SK-N-SH (cell line): ENCODE data around the gene PPP2R5E. TPM values are rescaled to one million over a fixed set of nuclear protein-coding genes. Genes with fewer than 3 reads are reported as not detected.

Source experiments
- CTCF ChIA-PET: fragments of 300-600, 350-600 bp; formaldehyde crosslinking; extraction: SDS; loops from one replicate; lab custom pipeline; 2021; lab: Yijun Ruan, JAX
- POLR2A ChIA-PET: fragments of 350-600 bp; sonication (Branson Sonifier 250); formaldehyde crosslinking; extraction: SDS; loops from one replicate; lab custom pipeline; 2020; ENCODE audit warnings: antibody characterized with exemption, inconsistent platforms; lab: Yijun Ruan, JAX
- DNase-seq: peaks from one replicate; pipeline ENCODE4 v3.0.0; 2012
- H2AFZ ChIP-seq: fragments of 200-600 bp; sonication (generic); 2 replicates; pipeline ENCODE4 v1.8.1; 2016; ENCODE audit warnings: antibody characterized with exemption, mild to moderate bottlenecking, low read depth
- H3F3A ChIP-seq: fragments of 200-600 bp; sonication (generic); replicated peaks from 2 replicates; pipeline ENCODE3; 2016; ENCODE audit warnings: antibody characterized with exemption, mild to moderate bottlenecking; ENCODE audit not compliant: insufficient read depth
- H3K27ac ChIP-seq, 2 experiments: fragments of 200-500 bp in 1 of 2; fragments of 200-600 bp in 1 of 2; sonication (Bioruptor generic) in 1 of 2; sonication (generic), shearing (Covaris generic) in 1 of 2; 2 replicates each; pipeline versions ENCODE4 v1.5.1 to v1.6.1; 2014 to 2016; ENCODE audit warnings: low read depth in 2 of 2, inconsistent platforms in 1 of 2, low read length in 1 of 2, mild to moderate bottlenecking in 1 of 2, mixed read lengths in 1 of 2
- H3K27me3 ChIP-seq: fragments of 200-600 bp; sonication (generic), shearing (Covaris generic); 2 replicates; pipeline ENCODE4 v1.6.1; 2016; ENCODE audit warnings: mixed run types; ENCODE audit not compliant: insufficient read depth
- H3K36me3 ChIP-seq, 2 experiments: fragments of 200-500 bp in 1 of 2; fragments of 200-600 bp in 1 of 2; sonication (Bioruptor generic) in 1 of 2; sonication (generic) in 1 of 2; replicated peaks in 1 of 2; 2 replicates each; pipeline versions ENCODE3 to v1.5.1; 2014 to 2016; ENCODE audit warnings: low read length in 1 of 2, mild to moderate bottlenecking in 1 of 2; ENCODE audit not compliant: insufficient read depth in 2 of 2, control insufficient read depth in 1 of 2
- H3K4me1 ChIP-seq, 2 experiments: fragments of 200-500 bp in 1 of 2; fragments of 200-600 bp in 1 of 2; sonication (Bioruptor generic) in 1 of 2; sonication (generic), shearing (Covaris generic) in 1 of 2; 2 replicates each; pipeline versions ENCODE4 v1.5.1 to v1.6.1; 2014 to 2016; ENCODE audit warnings: low read depth in 1 of 2, low read length in 1 of 2, mixed run types in 1 of 2; ENCODE audit not compliant: insufficient read depth in 2 of 2, control insufficient read depth in 1 of 2
- H3K4me2 ChIP-seq: fragments of 200-600 bp; sonication (generic), shearing (Covaris generic); 2 replicates; pipeline ENCODE4 v1.6.1; 2017; ENCODE audit warnings: mixed run types
- H3K4me3 ChIP-seq, 2 experiments: fragments of 200-500 bp in 1 of 2; fragments of 200-600 bp in 1 of 2; sonication (Bioruptor generic) in 1 of 2; sonication (generic), shearing (Covaris generic) in 1 of 2; 2 replicates each; pipeline versions ENCODE4 v1.5.1 to v1.8.1; 2014 to 2016; ENCODE audit warnings: low read depth in 2 of 2, inconsistent platforms in 1 of 2, low read length in 1 of 2, mild to moderate bottlenecking in 1 of 2, mixed read lengths in 1 of 2, moderate library complexity in 1 of 2
- H3K79me2 ChIP-seq: fragments of 200-600 bp; sonication (generic); 2 replicates; pipeline ENCODE4 v1.8.1; 2017; ENCODE audit warnings: mild to moderate bottlenecking; ENCODE audit not compliant: insufficient read depth
- H3K9ac ChIP-seq: fragments of 200-600 bp; sonication (generic); 2 replicates; pipeline ENCODE4 v1.6.1; 2017; ENCODE audit warnings: mixed run types
- H3K9me2 ChIP-seq: fragments of 200-600 bp; sonication (generic); 2 replicates; pipeline ENCODE4 v1.6.1; 2017; ENCODE audit warnings: mixed run types
- H3K9me3 ChIP-seq: fragments of 200-600 bp; sonication (generic); 2 replicates; pipeline ENCODE4 v1.6.1; 2017; ENCODE audit warnings: mixed run types, mild to moderate bottlenecking, moderate library complexity
- H4K20me1 ChIP-seq: fragments of 200-600 bp; sonication (generic); 2 replicates; pipeline ENCODE4 v1.6.1; 2017; ENCODE audit warnings: mild to moderate bottlenecking, mixed run types; ENCODE audit not compliant: insufficient read depth
- CTCF ChIP-seq: fragments of 200-600 bp; sonication (generic); IDR thresholded peaks from 2 replicates; pipeline ENCODE4 v1.6.1; 2017; ENCODE audit warnings: antibody characterized with exemption, mild to moderate bottlenecking, moderate library complexity
- ELF1 ChIP-seq: IDR thresholded peaks from 2 replicates; pipeline ENCODE4 v1.4.0; 2012
- EP300 ChIP-seq, 2 experiments: IDR thresholded peaks; 2 replicates each; pipeline versions ENCODE4 v1.4.0 to v1.6.1; 2012; ENCODE audit warnings: borderline replicate concordance in 1 of 2, low read depth in 1 of 2, low read length in 1 of 2
- FOSL2 ChIP-seq: IDR thresholded peaks from 2 replicates; pipeline ENCODE4 v1.4.0; 2012; ENCODE audit warnings: low read depth, mild to moderate bottlenecking, moderate library complexity, borderline replicate concordance
- FOXJ3 ChIP-seq: sonication (generic); formaldehyde crosslinking; IDR thresholded peaks from 2 replicates; pipeline ENCODE4 v1.5.1; 2020; ENCODE audit warnings: mild to moderate bottlenecking, missing genetic modification reagents
- GABPA ChIP-seq: IDR thresholded peaks from 2 replicates; pipeline ENCODE4 v1.4.0; 2012; ENCODE audit warnings: low read depth, mild to moderate bottlenecking
- GATA2 ChIP-seq: sonication (generic); formaldehyde crosslinking; IDR thresholded peaks from 2 replicates; pipeline ENCODE4 v1.5.0; 2020; ENCODE audit warnings: mild to moderate bottlenecking, missing genetic modification reagents
- JUND ChIP-seq: IDR thresholded peaks from 2 replicates; pipeline ENCODE4 v1.4.0; 2012
- MXI1 ChIP-seq: IDR thresholded peaks from 2 replicates; pipeline ENCODE4 v1.6.1; 2012; ENCODE audit warnings: mild to moderate bottlenecking, low read depth, low read length, improper control_type of control experiment
- POLR2AphosphoS5 ChIP-seq: IDR thresholded peaks from 2 replicates; pipeline ENCODE4 v1.6.1; 2012; ENCODE audit warnings: low read depth, low read length
- RCOR1 ChIP-seq: fragments of 150-350 bp; IDR thresholded peaks from 2 replicates; pipeline ENCODE4 v1.6.1; 2017; ENCODE audit warnings: antibody characterized with exemption, low read length
- RFX5 ChIP-seq: IDR thresholded peaks from 2 replicates; pipeline ENCODE4 v1.6.1; 2012; ENCODE audit warnings: mild to moderate bottlenecking, improper control_type of control experiment, low read length
- YY1 ChIP-seq: IDR thresholded peaks from 2 replicates; pipeline ENCODE4 v1.4.0; 2012; ENCODE audit warnings: low read depth, mild to moderate bottlenecking
- WGBS: methylation state at CpG from one replicate; pipeline ENCODE4 v1.1.6; 2017; ENCODE audit warnings: low lambda C conversion rate; 5-methylcytosine and 5-hydroxymethylcytosine counted together
- polyA plus RNA-seq, 3 experiments: library from polyadenylated mRNA; depleted of rRNA; stranded (reverse); fragments of >200 nt; gene quantifications; 2 replicates each; pipeline ENCODE4 v1.2.3, GENCODE V29; 2012
- TF ChIP-seq, protein P1 (sequence below): IDR thresholded peaks from 2 replicates; pipeline ENCODE4 v1.4.0; 2012; ENCODE audit warnings: low read depth
- TF ChIP-seq, protein P2 (sequence below): IDR thresholded peaks from 2 replicates; pipeline ENCODE4; 2012
- TF ChIP-seq, protein P3 (sequence below): IDR thresholded peaks from 2 replicates; pipeline ENCODE4 v1.4.0; 2012; ENCODE audit warnings: low read depth, borderline replicate concordance

PPP2R5E gene
- polyA plus RNA-seq, 1 of the 3 experiments (the other 2 are of a cell fraction) = 4.4 TPM

DNA sequence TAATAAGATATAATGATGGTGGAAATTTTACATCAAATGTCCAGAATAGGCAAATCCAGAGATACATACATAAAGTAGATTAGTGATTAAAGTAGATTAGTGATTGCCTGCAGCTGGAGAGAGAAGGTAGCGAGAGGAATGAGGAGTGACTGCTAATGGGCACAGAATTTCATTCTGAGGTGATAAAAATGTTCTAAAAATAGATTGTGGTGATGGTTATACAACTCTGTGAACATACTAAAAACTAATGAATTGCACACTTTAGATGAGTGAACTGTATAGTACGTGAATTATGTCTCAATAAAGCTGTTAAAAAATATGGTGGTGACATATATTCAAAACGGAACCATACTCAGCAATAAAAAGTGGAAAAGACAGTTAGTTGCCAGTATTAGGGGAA, 41.7 kb downstream of the PPP2R5E start:
- Histone ChIP-seq H3K36me3 (peaks cover 0 to under 1% of the 10 kb centered on the region in 2 experiments), H3F3A (peaks cover 3% of the 10 kb centered on the region), H3K9ac (no peak overlapping the region), H4K20me1 (peaks cover 45% of the 10 kb centered on the region), H3K27ac (no peak overlapping the region), H3K4me2 (no peak overlapping the region), H3K9me2 (no peaks in the 10 kb centered on the region)
- WGBS = 86% methylated on average over 3 of the region's 3 CpGs
- no peak for TF ChIP-seq RCOR1
- TF ChIP-seq GABPA = no peak
- no peak for TF ChIP-seq EP300 (IDR thresholded peaks at IDR 0.05; ENCODE audit: borderline replicate concordance in 1 of 2, low read depth in 1 of 2, low read length in 1 of 2)
- TF ChIP-seq, protein P1, sequence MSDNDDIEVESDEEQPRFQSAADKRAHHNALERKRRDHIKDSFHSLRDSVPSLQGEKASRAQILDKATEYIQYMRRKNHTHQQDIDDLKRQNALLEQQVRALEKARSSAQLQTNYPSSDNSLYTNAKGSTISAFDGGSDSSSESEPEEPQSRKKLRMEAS = no peak
- TF ChIP-seq FOSL2 = no peak
- no peak for TF ChIP-seq POLR2AphosphoS5
- TF ChIP-seq, protein P2, sequence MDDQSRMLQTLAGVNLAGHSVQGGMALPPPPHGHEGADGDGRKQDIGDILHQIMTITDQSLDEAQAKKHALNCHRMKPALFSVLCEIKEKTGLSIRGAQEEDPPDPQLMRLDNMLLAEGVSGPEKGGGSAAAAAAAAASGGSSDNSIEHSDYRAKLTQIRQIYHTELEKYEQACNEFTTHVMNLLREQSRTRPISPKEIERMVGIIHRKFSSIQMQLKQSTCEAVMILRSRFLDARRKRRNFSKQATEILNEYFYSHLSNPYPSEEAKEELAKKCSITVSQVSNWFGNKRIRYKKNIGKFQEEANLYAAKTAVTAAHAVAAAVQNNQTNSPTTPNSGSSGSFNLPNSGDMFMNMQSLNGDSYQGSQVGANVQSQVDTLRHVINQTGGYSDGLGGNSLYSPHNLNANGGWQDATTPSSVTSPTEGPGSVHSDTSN = no peak
- no peak for TF ChIP-seq RFX5
- TF ChIP-seq MXI1 = no peak
- TF ChIP-seq, protein P3, sequence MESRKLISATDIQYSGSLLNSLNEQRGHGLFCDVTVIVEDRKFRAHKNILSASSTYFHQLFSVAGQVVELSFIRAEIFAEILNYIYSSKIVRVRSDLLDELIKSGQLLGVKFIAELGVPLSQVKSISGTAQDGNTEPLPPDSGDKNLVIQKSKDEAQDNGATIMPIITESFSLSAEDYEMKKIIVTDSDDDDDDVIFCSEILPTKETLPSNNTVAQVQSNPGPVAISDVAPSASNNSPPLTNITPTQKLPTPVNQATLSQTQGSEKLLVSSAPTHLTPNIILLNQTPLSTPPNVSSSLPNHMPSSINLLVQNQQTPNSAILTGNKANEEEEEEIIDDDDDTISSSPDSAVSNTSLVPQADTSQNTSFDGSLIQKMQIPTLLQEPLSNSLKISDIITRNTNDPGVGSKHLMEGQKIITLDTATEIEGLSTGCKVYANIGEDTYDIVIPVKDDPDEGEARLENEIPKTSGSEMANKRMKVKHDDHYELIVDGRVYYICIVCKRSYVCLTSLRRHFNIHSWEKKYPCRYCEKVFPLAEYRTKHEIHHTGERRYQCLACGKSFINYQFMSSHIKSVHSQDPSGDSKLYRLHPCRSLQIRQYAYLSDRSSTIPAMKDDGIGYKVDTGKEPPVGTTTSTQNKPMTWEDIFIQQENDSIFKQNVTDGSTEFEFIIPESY = no peak
- no peak for TF ChIP-seq GATA2 (CRISPR knock-in tag)
- no peak for TF ChIP-seq CTCF
- TF ChIP-seq YY1 = no peak
- TF ChIP-seq FOXJ3 (CRISPR knock-in tag) = no peak
- no peak for TF ChIP-seq JUND
- no peak for TF ChIP-seq ELF1
- TF ChIP-seq, all 33 proteins: peak for 0
- no peaks in the 10 kb centered on the region for H3K4me1 ChIP-seq
- POLR2A ChIA-PET = no interaction called here
- H2AFZ ChIP-seq = no peak overlapping the region
- H3K27me3 ChIP-seq = no peaks in the 10 kb centered on the region
- DNase-seq = no peak
- H3K9me3 ChIP-seq = no peaks in the 10 kb centered on the region
- CTCF ChIA-PET = interaction anchor here (0.7 to 0.8 kb wide), 2 partner anchors 42 to 607 kb away, joined by 3 read pairs; no protein-coding TSS in a partner anchor
- H3K4me3 ChIP-seq = no peak overlapping the region
- H3K79me2 ChIP-seq = peaks cover 100% of the 10 kb centered on the region
